Ishikawa (cell line): ENCODE results near the gene SLC25A40.

ENCODE experiments used
- EP300 ChIP-seq: IDR thresholded peaks from 2 replicates; pipeline ENCODE4 v1.6.1; 2012; ENCODE audit warnings: borderline replicate concordance
- FOXM1 ChIP-seq: IDR thresholded peaks from 2 replicates; pipeline ENCODE4 v1.6.1; 2012; ENCODE audit warnings: low read depth, borderline replicate concordance
- NFIC ChIP-seq: IDR thresholded peaks from 2 replicates; pipeline ENCODE4 v1.6.1; 2012
- YY1 ChIP-seq: IDR thresholded peaks from 2 replicates; pipeline ENCODE4 v1.6.1; 2012; ENCODE audit warnings: low read depth
- ZBTB7A ChIP-seq: IDR thresholded peaks from 2 replicates; pipeline ENCODE4 v1.6.1; 2012; ENCODE audit warnings: low read depth
- TF ChIP-seq, protein P1 (sequence below): IDR thresholded peaks from 2 replicates; pipeline ENCODE4 v1.6.1; 2012; ENCODE audit warnings: low read depth, mild to moderate bottlenecking
- TF ChIP-seq, protein P2 (sequence below): IDR thresholded peaks from 2 replicates; pipeline ENCODE4 v1.6.1; 2012
- TF ChIP-seq, protein P3 (sequence below): IDR thresholded peaks from 2 replicates; pipeline ENCODE4 v1.6.1; 2012

DNA sequence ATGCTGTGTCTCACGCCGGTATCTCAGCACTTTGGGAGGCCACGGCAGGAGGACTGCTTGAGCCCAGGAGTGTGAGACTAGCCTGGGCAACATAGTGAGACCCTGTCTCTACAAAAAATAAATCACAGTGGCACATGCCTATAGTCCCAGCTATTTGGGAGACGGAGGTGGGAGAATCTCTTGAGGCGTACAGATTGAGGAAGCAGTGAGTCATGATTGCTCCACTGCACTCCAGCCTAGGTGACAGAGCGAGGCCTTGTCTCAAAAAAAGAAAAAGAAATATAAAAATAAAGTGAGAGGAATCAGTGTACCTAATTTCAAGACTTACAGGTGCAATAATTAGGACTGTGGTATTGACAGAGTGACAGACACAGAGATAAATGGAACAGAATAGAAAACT, 23.9 kb downstream of the SLC25A40 start:
- TF ChIP-seq NFIC, result no peak
- TF ChIP-seq, protein P1, sequence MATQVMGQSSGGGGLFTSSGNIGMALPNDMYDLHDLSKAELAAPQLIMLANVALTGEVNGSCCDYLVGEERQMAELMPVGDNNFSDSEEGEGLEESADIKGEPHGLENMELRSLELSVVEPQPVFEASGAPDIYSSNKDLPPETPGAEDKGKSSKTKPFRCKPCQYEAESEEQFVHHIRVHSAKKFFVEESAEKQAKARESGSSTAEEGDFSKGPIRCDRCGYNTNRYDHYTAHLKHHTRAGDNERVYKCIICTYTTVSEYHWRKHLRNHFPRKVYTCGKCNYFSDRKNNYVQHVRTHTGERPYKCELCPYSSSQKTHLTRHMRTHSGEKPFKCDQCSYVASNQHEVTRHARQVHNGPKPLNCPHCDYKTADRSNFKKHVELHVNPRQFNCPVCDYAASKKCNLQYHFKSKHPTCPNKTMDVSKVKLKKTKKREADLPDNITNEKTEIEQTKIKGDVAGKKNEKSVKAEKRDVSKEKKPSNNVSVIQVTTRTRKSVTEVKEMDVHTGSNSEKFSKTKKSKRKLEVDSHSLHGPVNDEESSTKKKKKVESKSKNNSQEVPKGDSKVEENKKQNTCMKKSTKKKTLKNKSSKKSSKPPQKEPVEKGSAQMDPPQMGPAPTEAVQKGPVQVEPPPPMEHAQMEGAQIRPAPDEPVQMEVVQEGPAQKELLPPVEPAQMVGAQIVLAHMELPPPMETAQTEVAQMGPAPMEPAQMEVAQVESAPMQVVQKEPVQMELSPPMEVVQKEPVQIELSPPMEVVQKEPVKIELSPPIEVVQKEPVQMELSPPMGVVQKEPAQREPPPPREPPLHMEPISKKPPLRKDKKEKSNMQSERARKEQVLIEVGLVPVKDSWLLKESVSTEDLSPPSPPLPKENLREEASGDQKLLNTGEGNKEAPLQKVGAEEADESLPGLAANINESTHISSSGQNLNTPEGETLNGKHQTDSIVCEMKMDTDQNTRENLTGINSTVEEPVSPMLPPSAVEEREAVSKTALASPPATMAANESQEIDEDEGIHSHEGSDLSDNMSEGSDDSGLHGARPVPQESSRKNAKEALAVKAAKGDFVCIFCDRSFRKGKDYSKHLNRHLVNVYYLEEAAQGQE, result no peak
- no peak for TF ChIP-seq YY1
- TF ChIP-seq, protein P2, sequence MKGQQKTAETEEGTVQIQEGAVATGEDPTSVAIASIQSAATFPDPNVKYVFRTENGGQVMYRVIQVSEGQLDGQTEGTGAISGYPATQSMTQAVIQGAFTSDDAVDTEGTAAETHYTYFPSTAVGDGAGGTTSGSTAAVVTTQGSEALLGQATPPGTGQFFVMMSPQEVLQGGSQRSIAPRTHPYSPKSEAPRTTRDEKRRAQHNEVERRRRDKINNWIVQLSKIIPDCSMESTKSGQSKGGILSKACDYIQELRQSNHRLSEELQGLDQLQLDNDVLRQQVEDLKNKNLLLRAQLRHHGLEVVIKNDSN, result no peak
- no peak for TF ChIP-seq FOXM1
- TF ChIP-seq, protein P3, sequence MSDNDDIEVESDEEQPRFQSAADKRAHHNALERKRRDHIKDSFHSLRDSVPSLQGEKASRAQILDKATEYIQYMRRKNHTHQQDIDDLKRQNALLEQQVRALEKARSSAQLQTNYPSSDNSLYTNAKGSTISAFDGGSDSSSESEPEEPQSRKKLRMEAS, result no peak
- no peak for TF ChIP-seq ZBTB7A
- TF ChIP-seq EP300, result no peak
